Keratinocyte (primary cell): Measurements from ENCODE around the gene TGM4. TPM values are rescaled to one million over a fixed set of nuclear protein-coding genes. Genes with fewer than 3 reads are reported as not detected.

ENCODE experiments used
- DNase-seq: peaks from one replicate; pipeline ENCODE4 v3.0.0-alpha.2; 2011; ENCODE audit warnings: low read depth, missing footprints, low spot score
- FAIRE-seq: peaks from 2 replicates; lab custom pipeline; 2011; peaks lifted over from hg19 to GRCh38; lab: Jason Lieb, UNC
- H2AFZ ChIP-seq: 2 replicates; pipeline ENCODE4 v1.6.0; 2012; ENCODE audit warnings: low read length, control low read depth, inconsistent platforms; ENCODE audit not compliant: control insufficient read depth
- H3K27ac ChIP-seq: 2 replicates; pipeline ENCODE4 v1.5.1; 2011; ENCODE audit warnings: low read length; ENCODE audit not compliant: control insufficient read depth, insufficient read depth
- H3K27me3 ChIP-seq: 3 replicates; pipeline ENCODE4 v1.6.0; 2011; ENCODE audit warnings: low read length; ENCODE audit not compliant: control insufficient read depth, insufficient read depth; ENCODE audit errors: extremely low read depth
- H3K36me3 ChIP-seq, 2 experiments: 2 replicates in 1 of 2; 3 replicates in 1 of 2; pipeline ENCODE4 v1.5.1; 2011; ENCODE audit warnings: low read length in 2 of 2, mild to moderate bottlenecking in 1 of 2; ENCODE audit not compliant: control insufficient read depth in 2 of 2, insufficient read depth in 2 of 2; ENCODE audit errors: extremely low read depth in 1 of 2
- H3K4me1 ChIP-seq: 3 replicates; pipeline ENCODE4 v1.5.1; 2011; ENCODE audit warnings: low read length; ENCODE audit not compliant: control insufficient read depth, insufficient read depth; ENCODE audit errors: extremely low read depth
- H3K4me2 ChIP-seq: 3 replicates; pipeline ENCODE4 v1.6.0; 2011; ENCODE audit warnings: low read depth, low read length; ENCODE audit not compliant: control insufficient read depth, insufficient read depth; ENCODE audit errors: extremely low read depth
- H3K4me3 ChIP-seq, 3 experiments: fragments of 200-600 bp in 1 of 3; sonication (generic) in 1 of 3; 2 replicates in 2 of 3; 3 replicates in 1 of 3; pipeline ENCODE4 v1.5.1; 2011 to 2016; ENCODE audit warnings: low read length in 3 of 3, mild to moderate bottlenecking in 3 of 3, control low read depth in 2 of 3, inconsistent platforms in 1 of 3, low read depth in 1 of 3, mixed read lengths in 1 of 3, mixed run types in 1 of 3, moderate library complexity in 1 of 3; ENCODE audit not compliant: control insufficient read depth in 2 of 3, insufficient read depth in 2 of 3; ENCODE audit errors: extremely low read depth in 1 of 3
- H3K79me2 ChIP-seq: 2 replicates; pipeline ENCODE4 v1.6.0; 2012; ENCODE audit warnings: low read length; ENCODE audit not compliant: control insufficient read depth, insufficient read depth
- H3K9ac ChIP-seq: 3 replicates; pipeline ENCODE4 v1.6.0; 2011; ENCODE audit warnings: low read length; ENCODE audit not compliant: control insufficient read depth, insufficient read depth; ENCODE audit errors: extremely low read depth
- H3K9me1 ChIP-seq: 3 replicates; pipeline ENCODE4 v1.6.0; 2011; ENCODE audit warnings: low read length; ENCODE audit not compliant: control insufficient read depth, insufficient read depth; ENCODE audit errors: extremely low read depth
- H3K9me3 ChIP-seq: 2 replicates; pipeline ENCODE4 v1.5.1; 2012; ENCODE audit warnings: low read depth, low read length; ENCODE audit not compliant: control insufficient read depth
- H4K20me1 ChIP-seq: 3 replicates; pipeline ENCODE4 v1.6.0; 2011; ENCODE audit warnings: low read length; ENCODE audit not compliant: control insufficient read depth, insufficient read depth; ENCODE audit errors: extremely low read depth
- EZH2 ChIP-seq: IDR thresholded peaks from one replicate; pipeline ENCODE4 v1.6.1; 2012; ENCODE audit warnings: inconsistent platforms, mild to moderate bottlenecking, low read length, moderate library complexity
- dilution Hi-C: fragments of 300-500 bp; cut with MboI; formaldehyde crosslinking; loops from one replicate; pipeline ENCODE4 v1.7.0; 2020; ENCODE audit warnings: low sequenced_read_pairs; ENCODE audit not compliant: extremely low pct_ligation_motif_present
- polyA plus RNA-seq, 5 experiments: library from polyadenylated mRNA; depleted of rRNA in 3 of 5; stranded (reverse) in 3 of 5; stranded (forward) in 1 of 5; unstranded in 1 of 5; fragments of >200 nt; gene quantifications; 1 replicate in 1 of 5; 2 replicates in 3 of 5; 3 replicates in 1 of 5; pipeline versions ENCODE4 v1.2.1 to v1.2.3, GENCODE V29; 2011 to 2012; ENCODE audit warnings: missing spikeins in 2 of 5, low read depth in 1 of 5, low replicate concordance in 1 of 5
- TF ChIP-seq, protein P1 (sequence below), 3 experiments: IDR thresholded peaks in 1 of 3; conservative IDR thresholded peaks in 1 of 3; optimal IDR thresholded peaks in 1 of 3; 2 replicates in 2 of 3; 3 replicates in 1 of 3; pipeline versions ENCODE3 to v1.5.1; 2011; ENCODE audit warnings: low read length in 3 of 3, mild to moderate bottlenecking in 3 of 3, moderate library complexity in 2 of 3, control low read depth in 1 of 3, inconsistent platforms in 1 of 3; ENCODE audit not compliant: insufficient read depth in 2 of 3; ENCODE audit errors: extremely low read depth in 1 of 3

TGM4 gene
- polyA plus RNA-seq, 1 donor (not counting 4 experiments of a cell fraction or from before 2014, with no cell fraction given), result 1.3 TPM

GRCh38 chr3:44902628-44903027 lies 28.2 kb downstream of the TGM4 start:
- Histone ChIP-seq H3K27ac (no peak overlapping the region), H3K4me3 (no peak overlapping the region), H3K9me3 (no peaks in the 10 kb centered on the region), H3K4me2 (no peak overlapping the region), H3K36me3 (no peaks in the 10 kb centered on the region), H2AFZ (no peak overlapping the region), H3K27me3 (no peaks in the 10 kb centered on the region), H3K9ac (no peak overlapping the region), H3K4me1 (peaks cover 23% of the 10 kb centered on the region), H4K20me1 (no peaks in the 10 kb centered on the region), H3K9me1 (no peaks in the 10 kb centered on the region), H3K79me2 (no peaks in the 10 kb centered on the region)
- FAIRE-seq (no peak), DNase-seq (no peak)
- TF ChIP-seq, protein P1, sequence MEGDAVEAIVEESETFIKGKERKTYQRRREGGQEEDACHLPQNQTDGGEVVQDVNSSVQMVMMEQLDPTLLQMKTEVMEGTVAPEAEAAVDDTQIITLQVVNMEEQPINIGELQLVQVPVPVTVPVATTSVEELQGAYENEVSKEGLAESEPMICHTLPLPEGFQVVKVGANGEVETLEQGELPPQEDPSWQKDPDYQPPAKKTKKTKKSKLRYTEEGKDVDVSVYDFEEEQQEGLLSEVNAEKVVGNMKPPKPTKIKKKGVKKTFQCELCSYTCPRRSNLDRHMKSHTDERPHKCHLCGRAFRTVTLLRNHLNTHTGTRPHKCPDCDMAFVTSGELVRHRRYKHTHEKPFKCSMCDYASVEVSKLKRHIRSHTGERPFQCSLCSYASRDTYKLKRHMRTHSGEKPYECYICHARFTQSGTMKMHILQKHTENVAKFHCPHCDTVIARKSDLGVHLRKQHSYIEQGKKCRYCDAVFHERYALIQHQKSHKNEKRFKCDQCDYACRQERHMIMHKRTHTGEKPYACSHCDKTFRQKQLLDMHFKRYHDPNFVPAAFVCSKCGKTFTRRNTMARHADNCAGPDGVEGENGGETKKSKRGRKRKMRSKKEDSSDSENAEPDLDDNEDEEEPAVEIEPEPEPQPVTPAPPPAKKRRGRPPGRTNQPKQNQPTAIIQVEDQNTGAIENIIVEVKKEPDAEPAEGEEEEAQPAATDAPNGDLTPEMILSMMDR (optimal IDR thresholded peaks at IDR 0.05 in 1 of 3, IDR thresholded peaks at IDR 0.05 in 1 of 3, conservative IDR thresholded peaks at IDR 0.05 in 1 of 3; ENCODE audit: extremely low read depth in 1 of 3, insufficient read depth in 2 of 3, low read length in 3 of 3), result no peak
- TF ChIP-seq EZH2, result no peak
- dilution Hi-C loops, result no loop called here

- dilution Hi-C loops, result no loop called here
- no peaks in the 10 kb centered on the region for H3K79me2 ChIP-seq
- no peak overlapping the region for H3K27ac ChIP-seq
- no peaks in the 10 kb centered on the region for H3K9me3 ChIP-seq
- no peaks in the 10 kb centered on the region for H3K36me3 ChIP-seq
- no peak overlapping the region for H2AFZ ChIP-seq
- H3K9ac ChIP-seq, result no peak overlapping the region
- H3K9me1 ChIP-seq, result no peaks in the 10 kb centered on the region
- TF ChIP-seq, protein P1 (optimal IDR thresholded peaks at IDR 0.05 in 1 of 3, IDR thresholded peaks at IDR 0.05 in 1 of 3, conservative IDR thresholded peaks at IDR 0.05 in 1 of 3; ENCODE audit: extremely low read depth in 1 of 3, insufficient read depth in 2 of 3, low read length in 3 of 3), result no peak
- TF ChIP-seq EZH2, result no peak
- H4K20me1 ChIP-seq, result no peaks in the 10 kb centered on the region
- H3K4me1 ChIP-seq, result peaks cover 24% of the 10 kb centered on the region
- FAIRE-seq, result no peak
- no peak overlapping the region for H3K4me2 ChIP-seq
- DNase-seq, result no peak
- no peak overlapping the region for H3K4me3 ChIP-seq
- H3K27me3 ChIP-seq, result no peaks in the 10 kb centered on the region
Measured at GRCh38 chr3:44903314-44903713, 28.9 kb downstream of the TGM4 start.
